ENCODE results near the gene IL13RA1. TPM values are rescaled to one million over a fixed set of nuclear protein-coding genes. Genes with fewer than 3 reads are reported as not detected.

Gene IL13RA1
- 10 to 100 TPM in 8 of 10 donors, 1 to 10 TPM in 2; 8.9 to 38.4 (median 13.1) TPM for total RNA-seq
- polyA plus RNA-seq: 10 to 100 TPM in 1 of 2 donors, 1 to 10 TPM in 1; 8.6 to 14.0 TPM
- long read RNA-seq, donor 1, full-length matches to known transcripts: 22 of 29 reads
- long read RNA-seq, donor 1, partial matches to known transcripts: 1 of 29 reads
- long read RNA-seq, donor 1, other reads (novel, unspliced or antisense): 6 of 29 reads
- long read RNA-seq, donor 2, full-length matches to known transcripts: 12 of 22 reads
- long read RNA-seq, donor 2, partial matches to known transcripts: 7 of 22 reads
- long read RNA-seq, donor 2, other reads (novel, unspliced or antisense): 3 of 22 reads
- long read RNA-seq, donor 3, full-length matches to known transcripts: 8 of 22 reads
- long read RNA-seq, donor 3, partial matches to known transcripts: 3 of 22 reads
- long read RNA-seq, donor 3, other reads (novel, unspliced or antisense): 11 of 22 reads

DNA sequence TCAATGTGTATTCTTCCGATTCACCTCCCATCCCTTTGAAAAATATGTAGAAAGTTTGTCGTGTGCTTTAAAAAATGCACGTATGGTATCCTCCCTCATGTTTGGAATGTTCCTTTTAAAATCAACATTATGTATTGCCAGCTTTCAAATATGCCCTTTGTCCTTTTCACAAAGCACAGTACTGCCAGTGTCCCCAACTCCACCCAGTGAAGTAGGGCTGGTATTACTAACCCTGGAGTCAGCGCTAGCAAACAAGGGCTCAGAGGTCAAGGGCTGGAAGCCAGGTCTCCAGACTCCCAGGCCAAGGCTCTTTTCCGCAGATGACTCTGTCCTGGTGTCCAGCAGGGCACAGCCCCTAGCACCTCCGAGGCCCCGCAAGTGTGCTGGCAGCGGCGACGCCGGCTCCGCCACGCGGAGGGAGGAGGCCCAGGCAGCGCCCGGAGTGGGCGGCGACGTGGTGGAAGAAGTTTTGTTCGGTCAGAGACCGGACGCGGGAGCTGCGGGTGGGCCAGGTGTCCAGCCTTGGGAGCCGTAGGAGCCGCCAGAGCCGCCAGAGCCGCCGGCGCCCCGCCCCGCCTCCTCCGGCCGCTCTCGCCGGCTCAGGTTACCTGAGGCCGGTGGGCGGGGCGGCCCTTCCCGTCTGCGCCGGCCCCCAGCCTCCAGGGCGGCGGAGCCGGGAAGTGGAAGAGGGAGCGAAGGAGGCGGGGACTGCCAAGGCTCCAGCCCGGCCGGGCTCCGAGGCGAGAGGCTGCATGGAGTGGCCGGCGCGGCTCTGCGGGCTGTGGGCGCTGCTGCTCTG lies at the start of gene IL13RA1:
IL13RA1 (plus strand) TSS at position 720 of the 799 bp plus-strand sequence; CDS start at position 753, 33 bp downstream.
- peak; percentile 94 to 97 (median 96) for ATAC-seq
- peak; percentile 68 to 77 for DNase-seq
- peaks cover 0 to 6% (median 0%) of the 10 kb centered on the region in 7 donors for H3K27me3 ChIP-seq
- intact Hi-C loops (cut with DNase I): no loop called here
- peak within 1 kb of the TSS; percentile 25 to 75 (median 66) for H3K4me3 ChIP-seq
- peaks cover 0 to 58% (median 0%) of the 10 kb centered on the region in 9 donors for H3K4me1 ChIP-seq
- no peaks in the 10 kb centered on the region for H3K36me3 ChIP-seq
- peak within 1 kb of the TSS; percentile 85 to 97 (median 92) for H3K27ac ChIP-seq
- 3 to 7% methylated on average over 20 to 54 of the region's 56 CpGs for WGBS, 2 donors
- H3K9me3 ChIP-seq: no peaks in the 10 kb centered on the region
- TF ChIP-seq, protein P1, sequence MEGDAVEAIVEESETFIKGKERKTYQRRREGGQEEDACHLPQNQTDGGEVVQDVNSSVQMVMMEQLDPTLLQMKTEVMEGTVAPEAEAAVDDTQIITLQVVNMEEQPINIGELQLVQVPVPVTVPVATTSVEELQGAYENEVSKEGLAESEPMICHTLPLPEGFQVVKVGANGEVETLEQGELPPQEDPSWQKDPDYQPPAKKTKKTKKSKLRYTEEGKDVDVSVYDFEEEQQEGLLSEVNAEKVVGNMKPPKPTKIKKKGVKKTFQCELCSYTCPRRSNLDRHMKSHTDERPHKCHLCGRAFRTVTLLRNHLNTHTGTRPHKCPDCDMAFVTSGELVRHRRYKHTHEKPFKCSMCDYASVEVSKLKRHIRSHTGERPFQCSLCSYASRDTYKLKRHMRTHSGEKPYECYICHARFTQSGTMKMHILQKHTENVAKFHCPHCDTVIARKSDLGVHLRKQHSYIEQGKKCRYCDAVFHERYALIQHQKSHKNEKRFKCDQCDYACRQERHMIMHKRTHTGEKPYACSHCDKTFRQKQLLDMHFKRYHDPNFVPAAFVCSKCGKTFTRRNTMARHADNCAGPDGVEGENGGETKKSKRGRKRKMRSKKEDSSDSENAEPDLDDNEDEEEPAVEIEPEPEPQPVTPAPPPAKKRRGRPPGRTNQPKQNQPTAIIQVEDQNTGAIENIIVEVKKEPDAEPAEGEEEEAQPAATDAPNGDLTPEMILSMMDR (IDR thresholded peaks at IDR 0.05): peak in 1 of 9 donors; percentile 20

DNA sequence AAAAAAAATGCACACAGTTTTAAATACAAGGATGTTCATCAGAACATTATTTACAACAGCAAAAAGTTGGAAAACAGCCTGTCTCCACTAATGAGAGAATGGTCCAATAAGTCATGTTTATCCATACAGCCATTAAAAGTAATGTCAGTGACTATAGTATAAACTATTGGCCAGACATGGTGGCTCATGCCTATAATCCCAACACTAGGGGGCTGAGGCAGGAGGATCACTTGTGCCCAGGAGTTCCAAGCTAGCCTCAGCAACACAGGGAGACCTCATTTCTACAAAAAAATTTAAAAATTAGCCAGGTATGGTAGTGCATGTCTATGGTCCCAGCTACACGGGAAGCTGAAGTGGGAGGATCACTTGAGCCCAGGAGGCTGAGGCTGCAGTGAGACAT lies 48.1 kb upstream of the IL13RA1 start:
- no peak for ATAC-seq
- no peak overlapping the region for H3K4me3 ChIP-seq
- no peaks in the 10 kb centered on the region for H3K27me3 ChIP-seq
- WGBS, 2 donors: 87 to 100% methylated on average over 1 of the region's 1 CpG
- no peaks in the 10 kb centered on the region for H3K4me1 ChIP-seq
- peaks cover 0 to 34% (median 0%) of the 10 kb centered on the region in 9 donors for H3K36me3 ChIP-seq
- TF ChIP-seq, protein P1 (IDR thresholded peaks at IDR 0.05): no peak
- intact Hi-C loops (cut with DNase I): no loop called here
- H3K9me3 ChIP-seq: no peaks in the 10 kb centered on the region
- no peak for DNase-seq
- no peak overlapping the region for H3K27ac ChIP-seq

DNA sequence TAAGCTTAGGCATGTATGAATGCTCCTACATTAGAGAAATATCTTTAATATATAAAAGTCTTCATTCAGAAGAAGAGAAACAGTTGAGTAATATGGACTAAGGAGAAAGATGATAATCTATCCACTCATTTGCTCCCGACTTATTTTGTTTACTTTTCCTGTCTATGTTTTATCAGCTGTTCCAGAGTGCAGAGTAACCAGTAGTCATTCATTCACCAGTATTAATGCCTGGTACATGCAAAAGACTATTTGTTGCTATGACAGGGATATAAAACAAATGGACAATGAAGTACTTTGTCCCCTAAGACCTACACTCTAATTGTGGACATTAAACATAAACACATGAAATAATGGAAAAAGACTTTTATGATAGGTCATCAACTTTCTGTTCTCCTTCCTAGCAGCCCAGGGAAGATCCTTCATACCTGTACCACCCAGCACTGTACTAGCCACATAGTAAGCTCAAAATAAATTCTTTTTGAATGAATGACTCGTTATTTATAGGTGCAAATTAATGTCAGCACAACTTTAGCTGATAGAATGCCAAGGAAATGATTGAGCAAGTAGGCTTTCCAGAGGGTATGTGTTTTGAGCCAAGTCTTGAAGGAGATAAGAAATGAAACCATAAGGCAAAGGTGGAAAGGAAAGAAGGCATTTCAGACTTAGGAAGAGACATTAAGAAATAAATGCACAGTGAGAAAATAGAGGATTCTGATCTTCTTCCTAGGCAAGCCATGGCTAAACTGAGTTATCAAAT lies 45.0 kb upstream of the IL13RA1 start:
- no peak overlapping the region for H3K4me3 ChIP-seq
- H3K36me3 ChIP-seq: peaks cover 0 to 32% (median 0%) of the 10 kb centered on the region in 9 donors
- no peak overlapping the region for H3K27ac ChIP-seq
- DNase-seq (no peak), ATAC-seq (no peak)
- H3K9me3 ChIP-seq: no peaks in the 10 kb centered on the region
- H3K27me3 ChIP-seq: no peaks in the 10 kb centered on the region
- intact Hi-C loops (cut with DNase I): no loop called here
- TF ChIP-seq, protein P1 (IDR thresholded peaks at IDR 0.05): no peak
- WGBS, 2 donors: 63 to 65% methylated on average over 2 of the region's 2 CpGs
- no peaks in the 10 kb centered on the region for H3K4me1 ChIP-seq

DNA sequence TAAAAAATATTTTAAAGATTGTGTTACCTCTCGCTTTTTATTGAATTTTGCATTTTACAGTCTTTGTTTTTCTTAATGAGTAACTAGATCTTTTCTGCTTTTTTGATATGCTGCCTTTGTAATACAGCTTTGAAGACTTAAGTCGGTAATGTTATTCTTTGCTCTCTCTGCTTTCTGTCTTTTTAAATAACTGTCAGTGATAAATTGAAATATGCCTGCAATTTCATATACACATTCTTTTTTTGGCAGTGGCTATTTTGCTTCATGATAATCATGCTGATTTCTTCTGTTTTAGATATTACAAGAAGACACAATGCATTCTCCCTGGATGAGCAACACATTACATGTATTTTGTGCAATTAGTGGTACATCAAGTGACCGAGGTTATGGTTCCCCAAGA lies 42.0 kb upstream of the IL13RA1 start:
- no peak for DNase-seq
- Histone ChIP-seq H3K4me3 (no peak overlapping the region), H3K27me3 (no peaks in the 10 kb centered on the region), H3K36me3 (peaks cover 0 to 32% (median 0%) of the 10 kb centered on the region in 9 donors), H3K27ac (no peak overlapping the region), H3K4me1 (no peaks in the 10 kb centered on the region), H3K9me3 (no peaks in the 10 kb centered on the region)
- intact Hi-C loops (cut with DNase I): no loop called here
- WGBS, 2 donors: 93 to 94% methylated on average over 3 of the region's 3 CpGs
- TF ChIP-seq, protein P1 (IDR thresholded peaks at IDR 0.05): no peak
- no peak for ATAC-seq
